Uterus (tissue), 2 donors: Measurements from ENCODE around the gene TMEM88.

Experiments
- POLR2A ChIP-seq, 2 donors: fragments of 450-650 bp; IDR thresholded peaks; one replicate each; pipeline ENCODE4 v1.6.1; 2016; ENCODE audit warnings: antibody characterized with exemption in 2 of 2, mild to moderate bottlenecking in 1 of 2, moderate library complexity in 1 of 2
- TF ChIP-seq, protein P1 (sequence below), 4 experiments: fragments of 200-600 bp in 2 of 4; fragments of 450-650 bp in 2 of 4; sonication (generic) in 2 of 4; IDR thresholded peaks; one replicate each; pipeline ENCODE4 v1.5.1; 2016 to 2019; ENCODE audit warnings: antibody characterized with exemption in 4 of 4, mild to moderate bottlenecking in 2 of 4, moderate library complexity in 1 of 4

- TF ChIP-seq, protein P1, sequence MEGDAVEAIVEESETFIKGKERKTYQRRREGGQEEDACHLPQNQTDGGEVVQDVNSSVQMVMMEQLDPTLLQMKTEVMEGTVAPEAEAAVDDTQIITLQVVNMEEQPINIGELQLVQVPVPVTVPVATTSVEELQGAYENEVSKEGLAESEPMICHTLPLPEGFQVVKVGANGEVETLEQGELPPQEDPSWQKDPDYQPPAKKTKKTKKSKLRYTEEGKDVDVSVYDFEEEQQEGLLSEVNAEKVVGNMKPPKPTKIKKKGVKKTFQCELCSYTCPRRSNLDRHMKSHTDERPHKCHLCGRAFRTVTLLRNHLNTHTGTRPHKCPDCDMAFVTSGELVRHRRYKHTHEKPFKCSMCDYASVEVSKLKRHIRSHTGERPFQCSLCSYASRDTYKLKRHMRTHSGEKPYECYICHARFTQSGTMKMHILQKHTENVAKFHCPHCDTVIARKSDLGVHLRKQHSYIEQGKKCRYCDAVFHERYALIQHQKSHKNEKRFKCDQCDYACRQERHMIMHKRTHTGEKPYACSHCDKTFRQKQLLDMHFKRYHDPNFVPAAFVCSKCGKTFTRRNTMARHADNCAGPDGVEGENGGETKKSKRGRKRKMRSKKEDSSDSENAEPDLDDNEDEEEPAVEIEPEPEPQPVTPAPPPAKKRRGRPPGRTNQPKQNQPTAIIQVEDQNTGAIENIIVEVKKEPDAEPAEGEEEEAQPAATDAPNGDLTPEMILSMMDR (IDR thresholded peaks at IDR 0.05), result no peak
- TF ChIP-seq POLR2A (IDR thresholded peaks at IDR 0.05), result no peak
These were observed 638 bp upstream of the TMEM88 start for GRCh38 chr17:7854078-7854777.
